Activated CD4-positive, alpha-beta T cell treated with anti-CD3 and anti-CD28 coated beads, Interleukin-2, amount 10 ng/mL, durations not matched to agents 7 days and 5 days (primary cell): ENCODE results near the gene GNAS-AS1. TPM values are rescaled to one million over a fixed set of nuclear protein-coding genes. Genes with fewer than 3 reads are reported as not detected.

Source experiments
- CTCF ChIA-PET: fragments of 350-600 bp; sonication (Branson Sonifier 250); formaldehyde crosslinking; loops from one replicate; lab custom pipeline; 2021; ENCODE audit warnings: antibody characterized with exemption; lab: Charles Lee
- POLR2A ChIA-PET: fragments of 350-600 bp; sonication (Branson Sonifier 250); formaldehyde crosslinking; loops from one replicate; lab custom pipeline; 2021; ENCODE audit warnings: antibody characterized with exemption; lab: Charles Lee
- DNase-seq: peaks from one replicate; pipeline ENCODE4 v3.0.0-alpha.2; 2020
- H3K27ac Mint-ChIP-seq: one replicate; pipeline ENCODE4 v1.8.0; 2021; ENCODE audit warnings: mild to moderate bottlenecking, moderate library complexity, mixed read lengths
- H3K27me3 Mint-ChIP-seq: one replicate; pipeline ENCODE4 v1.8.0; 2021; ENCODE audit warnings: mixed read lengths
- H3K36me3 Mint-ChIP-seq: one replicate; pipeline ENCODE4 v1.8.0; 2021; ENCODE audit warnings: low read depth, mixed read lengths
- H3K4me1 Mint-ChIP-seq: one replicate; pipeline ENCODE4 v1.8.0; 2021; ENCODE audit warnings: mixed read lengths
- H3K4me3 Mint-ChIP-seq: one replicate; pipeline ENCODE4 v1.8.0; 2021; ENCODE audit warnings: mild to moderate bottlenecking, moderate library complexity, mixed read lengths
- H3K9me3 Mint-ChIP-seq: one replicate; pipeline ENCODE4 v1.8.0; 2021; ENCODE audit warnings: mixed read lengths
- total RNA-seq, 2 experiments: library from RNA; stranded (reverse); gene quantifications; one replicate each; pipeline ENCODE4 v1.2.3, GENCODE V29; 2021

GNAS-AS1 gene
- total RNA-seq, 2 experiments from 2014 or later: 0.96 to 1.5 TPM

DNA sequence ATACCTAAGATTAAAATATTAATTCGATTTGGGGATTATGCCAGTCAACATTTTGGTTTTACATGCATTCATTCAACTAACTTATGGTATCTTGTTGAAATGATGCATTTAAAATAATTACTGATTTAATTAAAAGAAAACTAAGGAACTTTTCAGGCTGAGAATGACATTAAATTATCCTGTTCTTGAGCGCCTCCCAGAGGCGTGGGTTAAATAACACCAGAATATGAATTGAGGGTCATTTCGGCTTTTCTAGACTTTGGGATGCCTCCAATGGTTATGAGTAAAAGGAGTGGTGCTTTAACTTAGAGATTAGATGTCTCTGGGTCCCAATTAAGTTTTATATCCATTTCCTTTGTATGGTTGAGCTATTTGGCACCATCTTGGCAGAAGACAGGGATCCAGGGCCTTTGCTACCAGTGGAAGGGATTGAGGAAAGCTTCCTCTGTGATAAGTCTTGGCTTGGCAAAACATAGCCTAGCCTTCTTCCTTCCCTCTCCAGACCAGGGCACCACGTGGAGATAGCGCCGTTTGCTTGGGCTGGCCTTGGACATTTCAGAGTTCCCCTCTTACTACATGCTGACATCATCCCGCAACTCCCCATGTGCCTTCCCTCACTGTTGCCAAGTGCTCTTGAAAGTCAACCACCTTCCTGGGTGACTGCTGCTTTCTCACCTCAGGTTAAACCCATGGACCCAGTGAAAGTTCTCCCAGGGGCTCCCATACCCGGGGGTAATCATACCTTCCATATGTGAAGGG lies 30.5 kb upstream of the GNAS-AS1 start:
- ChIA-PET CTCF (no interaction called here), POLR2A (no interaction called here)
- peaks cover 43% of the 10 kb centered on the region for H3K4me1 Mint-ChIP-seq
- H3K27me3 Mint-ChIP-seq: no peaks in the 10 kb centered on the region
- no peak overlapping the region for H3K27ac Mint-ChIP-seq
- no peak overlapping the region for H3K4me3 Mint-ChIP-seq
- no peaks in the 10 kb centered on the region for H3K9me3 Mint-ChIP-seq
- no peak for DNase-seq
- no peaks in the 10 kb centered on the region for H3K36me3 Mint-ChIP-seq

- Mint-ChIP-seq H3K36me3 (no peaks in the 10 kb centered on the region), H3K9me3 (no peaks in the 10 kb centered on the region), H3K4me1 (peaks cover 39% of the 10 kb centered on the region), H3K4me3 (no peak overlapping the region), H3K27me3 (no peaks in the 10 kb centered on the region), H3K27ac (no peak overlapping the region)
- CTCF ChIA-PET: no interaction called here
- POLR2A ChIA-PET: no interaction called here
- no peak for DNase-seq
Observed at GRCh38 chr20:58880441-58880840, 29.7 kb upstream of the GNAS-AS1 start.

- Mint-ChIP-seq H3K36me3 (no peaks in the 10 kb centered on the region), H3K4me3 (peak overlapping the region; percentile 8), H3K27ac (peak overlapping the region; percentile 87), H3K9me3 (no peaks in the 10 kb centered on the region), H3K27me3 (no peaks in the 10 kb centered on the region), H3K4me1 (peaks cover 41% of the 10 kb centered on the region)
- ChIA-PET CTCF (interaction anchor here (1.6 kb wide), 1 partner anchor 8 kb away, joined by 5 read pairs; no protein-coding TSS in a partner anchor), POLR2A (no interaction called here)
- DNase-seq: no peak
Observed at GRCh38 chr20:58878399-58878798, 27.7 kb upstream of the GNAS-AS1 start.

- peak overlapping the region; percentile 8 for H3K4me3 Mint-ChIP-seq
- H3K27ac Mint-ChIP-seq: peak overlapping the region; percentile 87
Observed at GRCh38 chr20:58877976-58878360, 27.3 kb upstream of the GNAS-AS1 start.

GRCh38 chr20:58877050-58877975 lies 26.6 kb upstream of the GNAS-AS1 start:
- Mint-ChIP-seq H3K9me3 (no peaks in the 10 kb centered on the region), H3K27ac (peak overlapping the region; percentile 87), H3K4me3 (peak overlapping the region; percentile 8), H3K4me1 (peaks cover 43% of the 10 kb centered on the region), H3K27me3 (no peaks in the 10 kb centered on the region), H3K36me3 (no peaks in the 10 kb centered on the region)
- CTCF ChIA-PET: interaction anchor here (1.6 kb wide), 1 partner anchor 331 kb away, joined by 4 read pairs; no protein-coding TSS in a partner anchor
- POLR2A ChIA-PET: no interaction called here
- DNase-seq: no peak

More at GRCh38 chr20:58877976-58878360, 27.3 kb upstream of the GNAS-AS1 start:
- peak; percentile 65 for DNase-seq
- no peaks in the 10 kb centered on the region for H3K27me3 Mint-ChIP-seq
- CTCF ChIA-PET: interaction anchor here (1.6 kb wide), 1 partner anchor 330 kb away, joined by 4 read pairs; no protein-coding TSS in a partner anchor
- POLR2A ChIA-PET: no interaction called here
- H3K36me3 Mint-ChIP-seq: no peaks in the 10 kb centered on the region
- H3K4me1 Mint-ChIP-seq: peaks cover 41% of the 10 kb centered on the region
- H3K9me3 Mint-ChIP-seq: no peaks in the 10 kb centered on the region

GRCh38 chr20:58876437-58876836 lies 25.7 kb upstream of the GNAS-AS1 start:
- CTCF ChIA-PET: interaction anchor here (1.6 kb wide), 1 partner anchor 331 kb away, joined by 4 read pairs; no protein-coding TSS in a partner anchor
- no peak overlapping the region for H3K4me3 Mint-ChIP-seq

DNA sequence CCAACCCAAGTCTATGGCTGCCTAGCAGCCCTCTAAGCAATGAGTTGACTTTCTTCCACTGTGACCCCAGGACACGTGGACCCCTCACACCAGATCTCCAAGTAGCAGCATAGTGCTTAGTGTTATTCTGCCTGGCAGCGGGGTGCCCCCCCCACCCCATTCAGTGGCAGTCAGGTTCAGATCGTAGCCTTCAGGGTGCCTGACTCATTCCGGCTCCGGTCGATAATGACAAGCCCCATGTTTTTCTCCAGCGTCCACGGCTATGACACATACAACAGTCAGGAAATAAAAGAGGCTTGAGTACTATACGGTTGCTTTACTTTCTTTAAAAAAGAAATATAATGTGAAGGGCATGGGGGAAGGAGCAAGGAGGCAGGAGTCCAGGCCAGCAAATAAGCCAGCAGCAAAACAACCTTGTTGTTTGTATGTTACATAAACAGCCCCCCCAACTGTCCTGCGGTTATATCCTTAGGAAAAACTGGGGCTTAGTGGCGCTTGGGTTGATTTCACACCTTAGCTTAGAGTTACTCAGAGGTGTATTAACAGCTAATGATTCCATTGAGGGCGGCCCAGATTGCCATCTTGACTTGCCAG lies 24.9 kb upstream of the GNAS-AS1 start:
- peaks cover 49% of the 10 kb centered on the region for H3K4me1 Mint-ChIP-seq
- H3K4me3 Mint-ChIP-seq: no peak overlapping the region
- no peaks in the 10 kb centered on the region for H3K9me3 Mint-ChIP-seq
- H3K27me3 Mint-ChIP-seq: no peaks in the 10 kb centered on the region
- ChIA-PET CTCF (no interaction called here), POLR2A (interaction anchor here (0.7 kb wide), 1 partner anchor 21 kb away, joined by 4 read pairs; no protein-coding TSS in a partner anchor)
- H3K36me3 Mint-ChIP-seq: no peaks in the 10 kb centered on the region
- DNase-seq: no peak
- H3K27ac Mint-ChIP-seq: no peak overlapping the region

More at GRCh38 chr20:58876437-58876836, 25.7 kb upstream of the GNAS-AS1 start:
- Mint-ChIP-seq H3K4me1 (peaks cover 44% of the 10 kb centered on the region), H3K9me3 (no peaks in the 10 kb centered on the region), H3K27me3 (no peaks in the 10 kb centered on the region), H3K36me3 (no peaks in the 10 kb centered on the region), H3K27ac (no peak overlapping the region)
- no peak for DNase-seq
- POLR2A ChIA-PET: interaction anchor here (0.7 kb wide), 1 partner anchor 22 kb away, joined by 4 read pairs; no protein-coding TSS in a partner anchor

DNA sequence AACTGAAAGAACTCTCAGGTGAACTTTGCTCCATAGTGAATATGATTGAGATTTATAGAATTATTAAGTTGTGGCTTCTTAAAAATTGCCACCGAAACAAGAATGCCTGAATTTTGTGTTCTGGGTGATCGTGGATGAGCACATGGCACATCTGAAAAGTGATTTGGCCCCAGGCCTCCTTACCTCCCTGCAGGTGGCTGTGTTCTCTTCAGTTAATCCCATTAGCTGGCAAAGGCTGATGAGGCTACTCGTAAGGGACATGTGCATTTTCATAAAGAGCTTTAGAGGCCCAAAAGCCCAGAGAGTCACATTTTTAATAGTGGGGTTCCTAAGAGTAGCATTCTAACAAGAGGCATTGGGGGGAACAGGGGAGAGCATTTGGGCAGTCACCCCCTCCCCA lies 24.4 kb upstream of the GNAS-AS1 start:
- ChIA-PET POLR2A (no interaction called here), CTCF (interaction anchor here (1.0 kb wide), 1 partner anchor 12 kb away, joined by 3 read pairs; no protein-coding TSS in a partner anchor)
- Mint-ChIP-seq H3K4me1 (peaks cover 49% of the 10 kb centered on the region), H3K4me3 (no peak overlapping the region), H3K9me3 (no peaks in the 10 kb centered on the region), H3K27me3 (no peaks in the 10 kb centered on the region), H3K27ac (no peak overlapping the region), H3K36me3 (no peaks in the 10 kb centered on the region)
- no peak for DNase-seq

DNA sequence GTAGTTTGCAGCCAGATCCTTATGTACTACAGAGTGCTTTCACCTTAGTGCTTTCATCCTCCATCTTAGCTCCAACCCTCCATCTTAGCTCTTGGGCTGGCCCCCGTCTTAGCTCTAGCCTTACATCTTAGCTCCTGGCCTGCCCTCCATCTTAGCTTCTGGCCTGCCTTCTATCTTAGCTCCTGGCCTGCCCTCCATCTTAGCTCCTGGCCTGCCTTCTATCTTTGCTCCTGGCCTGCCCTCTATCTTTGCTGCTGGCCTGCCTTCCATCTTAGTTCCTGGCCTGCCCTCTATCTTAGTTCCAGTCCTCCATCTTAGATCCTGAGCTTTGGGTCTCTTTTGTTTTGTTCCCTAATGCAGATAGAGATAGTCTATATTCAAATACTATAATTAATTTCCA lies 23.8 kb upstream of the GNAS-AS1 start:
- ChIA-PET POLR2A (no interaction called here), CTCF (interaction anchor here (1.0 kb wide), 1 partner anchor 12 kb away, joined by 3 read pairs; no protein-coding TSS in a partner anchor)
- no peaks in the 10 kb centered on the region for H3K27me3 Mint-ChIP-seq
- H3K4me3 Mint-ChIP-seq: no peak overlapping the region
- H3K27ac Mint-ChIP-seq: no peak overlapping the region
- peaks cover 45% of the 10 kb centered on the region for H3K4me1 Mint-ChIP-seq
- no peak for DNase-seq
- H3K36me3 Mint-ChIP-seq: no peaks in the 10 kb centered on the region
- no peaks in the 10 kb centered on the region for H3K9me3 Mint-ChIP-seq

DNA sequence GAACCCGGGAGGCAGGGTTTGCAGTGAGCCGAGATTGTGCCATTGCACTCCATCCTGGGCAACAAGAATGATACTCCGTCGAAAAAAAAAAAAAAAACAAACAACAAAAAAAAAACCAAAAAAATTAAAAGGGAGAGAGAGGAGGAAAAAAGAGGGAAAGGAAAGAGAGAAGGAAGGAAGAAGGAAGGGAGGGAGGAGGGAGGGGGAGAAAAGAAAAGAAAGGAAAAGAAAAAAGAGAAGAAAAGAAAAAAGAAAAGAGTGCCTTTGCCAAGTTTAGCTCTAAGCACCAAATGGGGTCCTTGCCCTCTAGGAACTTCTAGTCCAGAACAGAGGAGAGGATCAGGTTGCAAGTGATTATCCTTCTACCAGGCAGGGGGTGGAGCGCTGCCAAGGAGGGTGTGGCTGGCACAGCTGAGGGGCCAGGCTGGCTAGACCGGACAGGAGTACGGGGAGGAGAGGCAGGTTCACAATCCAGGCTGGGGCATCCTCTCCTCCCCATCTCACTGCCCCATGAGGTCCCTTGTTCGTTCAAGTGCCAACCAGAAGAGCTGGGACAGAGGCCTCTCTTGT lies 20.9 kb upstream of the GNAS-AS1 start:
- H3K4me1 Mint-ChIP-seq: peaks cover 17% of the 10 kb centered on the region
- POLR2A ChIA-PET: no interaction called here
- H3K9me3 Mint-ChIP-seq: no peaks in the 10 kb centered on the region
- peaks cover 10% of the 10 kb centered on the region for H3K27me3 Mint-ChIP-seq
- no peaks in the 10 kb centered on the region for H3K36me3 Mint-ChIP-seq
- CTCF ChIA-PET: interaction anchor here (1.6 kb wide), 1 partner anchor 8 kb away, joined by 5 read pairs; no protein-coding TSS in a partner anchor
- DNase-seq: no peak
- H3K27ac Mint-ChIP-seq: no peak overlapping the region
- H3K4me3 Mint-ChIP-seq: no peak overlapping the region

DNA sequence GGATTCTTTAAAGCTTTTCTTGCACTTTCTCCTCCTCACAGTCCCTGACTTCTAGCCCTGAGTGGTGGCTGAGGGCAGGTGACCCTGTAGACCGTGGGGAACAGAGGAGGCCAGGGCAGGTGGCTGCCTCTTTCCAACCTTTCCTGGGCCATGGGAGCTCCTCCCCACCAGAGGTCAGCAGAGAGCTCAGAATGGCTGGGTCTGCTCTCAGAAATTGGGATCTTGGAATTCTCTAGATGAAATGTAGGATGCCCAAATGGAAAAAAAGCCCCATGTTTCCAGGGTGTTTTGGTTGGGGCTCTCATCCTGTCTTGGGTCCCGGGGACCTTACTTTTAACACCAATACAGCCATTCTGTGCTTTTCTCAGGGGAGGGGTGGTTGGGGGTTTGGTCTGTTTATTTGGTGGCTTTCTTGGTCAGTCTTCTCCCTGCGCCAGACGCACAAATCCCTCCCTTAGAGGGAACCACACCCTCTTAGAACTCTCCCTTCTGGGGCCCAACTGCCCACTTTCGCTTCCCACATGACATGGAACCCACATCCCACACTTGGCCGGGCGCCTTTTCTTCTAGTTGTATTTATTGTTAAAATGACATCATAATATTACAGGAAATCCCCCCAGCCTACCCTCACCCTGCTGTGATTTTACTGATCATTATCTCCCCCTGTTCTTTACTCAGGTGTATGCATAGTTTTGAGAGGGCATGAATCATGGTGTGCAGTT lies 19.8 kb upstream of the GNAS-AS1 start:
- H3K36me3 Mint-ChIP-seq: no peaks in the 10 kb centered on the region
- peak; percentile 52 for DNase-seq
- POLR2A ChIA-PET: no interaction called here
- CTCF ChIA-PET: interaction anchor here (0.6 to 1.6 kb wide), 9 partner anchors 9 to 625 kb away, joined by 3 to 5 read pairs (median 3); partner anchors contain the start of gene STX16
- H3K27ac Mint-ChIP-seq: no peak overlapping the region
- H3K4me3 Mint-ChIP-seq: no peak overlapping the region
- H3K27me3 Mint-ChIP-seq: peaks cover 12% of the 10 kb centered on the region
- H3K9me3 Mint-ChIP-seq: no peaks in the 10 kb centered on the region
- peaks cover 15% of the 10 kb centered on the region for H3K4me1 Mint-ChIP-seq
